Activated CD4-positive, alpha-beta T cell treated with anti-CD3 and anti-CD28 coated beads, Interleukin-2, amount 50 U/mL, for 16 hours (primary cell): ENCODE data around the gene SLC22A3.
"Not testable (repeated sequence)": the region's sequence is repeated elsewhere in the genome, so short reads cannot be mapped to it uniquely, and the experiment has no call there.

Source experiments
- DNase-seq: peaks from one replicate; pipeline ENCODE4 v3.0.0-alpha.2; 2020

SLC22A3 gene

GRCh38 chr6:160348223-160349019, at the start of gene SLC22A3:
Gene SLC22A3 (plus strand): TSS chr6:160348378. CDS start chr6:160348420, 42 bp downstream.
- no peak for DNase-seq

GRCh38 chr6:160299559-160299958, 48.6 kb upstream of the SLC22A3 start:
- no peak for DNase-seq

- no peak for DNase-seq
Observed at GRCh38 chr6:160300076-160300695, 48.0 kb upstream of the SLC22A3 start.

GRCh38 chr6:160301339-160301738, 46.8 kb upstream of the SLC22A3 start:
- DNase-seq: no peak

- not testable (repeated sequence) for DNase-seq
Observed at GRCh38 chr6:160302431-160303082, 45.6 kb upstream of the SLC22A3 start.

GRCh38 chr6:160303806-160304205, 44.4 kb upstream of the SLC22A3 start:
- no peak for DNase-seq

GRCh38 chr6:160305926-160306713, 42.1 kb upstream of the SLC22A3 start:
- DNase-seq: no peak

GRCh38 chr6:160309718-160310117, 38.5 kb upstream of the SLC22A3 start:
- DNase-seq: no peak

GRCh38 chr6:160312900-160313299, 35.3 kb upstream of the SLC22A3 start:
- DNase-seq: no peak

- no peak for DNase-seq
Observed at GRCh38 chr6:160315310-160315709, 32.9 kb upstream of the SLC22A3 start.

- no peak for DNase-seq
Observed at GRCh38 chr6:160316261-160316660, 31.9 kb upstream of the SLC22A3 start.

- DNase-seq: no peak
Observed at GRCh38 chr6:160319246-160319645, 28.9 kb upstream of the SLC22A3 start.

GRCh38 chr6:160321729-160322505, 26.3 kb upstream of the SLC22A3 start:
- DNase-seq: no peak

GRCh38 chr6:160327981-160328380, 20.2 kb upstream of the SLC22A3 start:
- no peak for DNase-seq

- no peak for DNase-seq
Observed at GRCh38 chr6:160328447-160328846, 19.7 kb upstream of the SLC22A3 start.

GRCh38 chr6:160329188-160329587, 19.0 kb upstream of the SLC22A3 start:
- no peak for DNase-seq

- DNase-seq: no peak
Observed at GRCh38 chr6:160330619-160331018, 17.6 kb upstream of the SLC22A3 start.

- DNase-seq: no peak
Observed at GRCh38 chr6:160331204-160331603, 17.0 kb upstream of the SLC22A3 start.

- DNase-seq: no peak
Observed at GRCh38 chr6:160331753-160332152, 16.4 kb upstream of the SLC22A3 start.

GRCh38 chr6:160333101-160333500, 15.1 kb upstream of the SLC22A3 start:
- DNase-seq: no peak

GRCh38 chr6:160333841-160334240, 14.3 kb upstream of the SLC22A3 start:
- no peak for DNase-seq

- DNase-seq: no peak
Observed at GRCh38 chr6:160336200-160336599, 12.0 kb upstream of the SLC22A3 start.
